GM21515 (cell line): ENCODE results near the gene FTL.

Source experiments
- ATAC-seq: cut with Tn5 transposase; IDR thresholded peaks from one replicate; pipeline ENCODE4 v1.9.1; 2021; ENCODE audit not compliant: unreplicated experiment

FTL gene

GRCh38 chr19:48965806-48966540 is 864 bp downstream of the FTL start:
- ATAC-seq, result no peak

GRCh38 chr19:48966541-48967345 is 1.6 kb downstream of the FTL start:
- no peak for ATAC-seq

GRCh38 chr19:48967346-48968178 is 2.5 kb downstream of the FTL start:
- ATAC-seq, result no peak

- ATAC-seq, result no peak
These were observed 3.1 kb downstream of the FTL start for GRCh38 chr19:48968179-48968661.

GRCh38 chr19:48968813-48969218 is 3.7 kb downstream of the FTL start:
- ATAC-seq, result no peak

- ATAC-seq, result no peak
These were observed 4.4 kb downstream of the FTL start for GRCh38 chr19:48969276-48970138.

GRCh38 chr19:48970139-48970766 is 5.1 kb downstream of the FTL start:
- ATAC-seq, result no peak

GRCh38 chr19:48970923-48971395 is 5.8 kb downstream of the FTL start:
- ATAC-seq, result no peak

- ATAC-seq, result no peak
These were observed 11.1 kb downstream of the FTL start for GRCh38 chr19:48975947-48976847.

- no peak for ATAC-seq
These were observed 12.0 kb downstream of the FTL start for GRCh38 chr19:48977061-48977460.

GRCh38 chr19:48982280-48982679 is 17.2 kb downstream of the FTL start:
- no peak for ATAC-seq

- ATAC-seq, result no peak
These were observed 20.6 kb downstream of the FTL start for GRCh38 chr19:48985711-48986110.

- no peak for ATAC-seq
These were observed 21.1 kb downstream of the FTL start for GRCh38 chr19:48986211-48986610.

- no peak for ATAC-seq
These were observed 22.2 kb downstream of the FTL start for GRCh38 chr19:48987323-48987722.

GRCh38 chr19:48988286-48988685 is 23.2 kb downstream of the FTL start:
- no peak for ATAC-seq

- ATAC-seq, result no peak
These were observed 23.8 kb downstream of the FTL start for GRCh38 chr19:48988860-48989259.

GRCh38 chr19:48989701-48990291 is 24.7 kb downstream of the FTL start:
- no peak for ATAC-seq

- ATAC-seq, result no peak
These were observed 25.3 kb downstream of the FTL start for GRCh38 chr19:48990400-48990799.
